ENCODE results near the gene SNAP47.

The SNAP47 gene

DNA sequence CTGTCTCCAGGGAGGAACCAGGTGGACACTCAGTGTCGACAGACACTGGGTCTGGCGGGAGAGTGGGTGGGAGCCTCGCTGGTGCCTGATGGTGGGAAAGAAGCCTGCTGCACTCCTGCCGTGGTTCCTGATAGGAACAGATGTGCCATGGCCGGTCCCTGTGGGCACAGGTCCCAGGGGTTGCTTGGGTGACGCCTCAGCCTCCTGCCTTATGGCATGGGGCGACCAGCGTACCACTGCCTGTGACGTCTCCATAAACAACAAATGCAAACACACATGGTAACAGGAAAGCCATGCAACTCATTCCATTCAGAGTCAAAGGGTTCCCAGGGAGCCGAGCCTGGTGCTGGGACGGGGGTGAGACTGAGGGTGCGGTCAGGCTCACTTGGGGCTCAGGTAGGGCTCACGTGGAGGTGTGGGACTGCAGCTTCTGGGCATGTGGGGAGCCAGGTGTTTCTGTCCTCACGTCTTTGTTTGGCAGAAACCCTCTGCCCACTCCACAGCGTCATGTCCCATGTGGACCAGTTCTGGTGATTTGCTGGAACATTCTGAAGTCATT, 34.8 kb downstream of the SNAP47 start:
- FAIRE-seq, result no peak
- TF ChIP-seq POLR2A (IDR thresholded peaks at IDR 0.05; ENCODE audit: low read depth, low read length) (no peak), POLR2AphosphoS5 (IDR thresholded peaks at IDR 0.05; ENCODE audit: low read depth, low read length) (no peak), POU2F2 (IDR thresholded peaks at IDR 0.05; ENCODE audit: low read depth, low read length) (no peak), SPI1 (IDR thresholded peaks at IDR 0.05; ENCODE audit: low read depth, low read length) (no peak), TAF1 (IDR thresholded peaks at IDR 0.05; ENCODE audit: low read depth, low read length) (no peak), PAX5 (IDR thresholded peaks at IDR 0.05; ENCODE audit: insufficient read depth, low read length, severe bottlenecking) (no peak)
- DNase-seq (ENCODE audit: insufficient read length, low spot score), result no peak

DNA sequence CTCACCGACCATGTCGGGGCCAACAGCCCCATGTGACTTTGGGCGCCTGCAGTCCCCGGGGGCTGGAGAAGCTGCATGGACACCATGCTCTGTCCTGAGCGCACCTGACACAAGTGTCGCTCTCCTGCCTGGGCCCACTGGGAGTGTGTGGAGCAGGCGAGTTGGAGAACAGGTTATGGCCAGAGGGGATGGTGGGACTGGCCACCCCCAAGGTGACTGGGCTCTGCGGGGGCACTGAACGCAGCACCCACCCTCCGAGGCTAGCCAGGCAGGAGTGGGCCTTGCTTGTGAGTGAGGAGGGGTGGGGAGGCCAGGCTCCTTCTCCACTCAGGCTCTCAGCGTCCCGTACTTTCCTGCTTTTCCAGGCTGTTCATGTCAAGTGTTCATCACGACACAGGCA, 35.6 kb downstream of the SNAP47 start:
- TF ChIP-seq SPI1 (IDR thresholded peaks at IDR 0.05; ENCODE audit: low read depth, low read length), result no peak
- TF ChIP-seq POU2F2 (IDR thresholded peaks at IDR 0.05; ENCODE audit: low read depth, low read length), result no peak
- TF ChIP-seq PAX5 (IDR thresholded peaks at IDR 0.05; ENCODE audit: insufficient read depth, low read length, severe bottlenecking), result no peak
- TF ChIP-seq POLR2AphosphoS5 (IDR thresholded peaks at IDR 0.05; ENCODE audit: low read depth, low read length), result no peak
- TF ChIP-seq POLR2A (IDR thresholded peaks at IDR 0.05; ENCODE audit: low read depth, low read length), result no peak
- TF ChIP-seq TAF1 (IDR thresholded peaks at IDR 0.05; ENCODE audit: low read depth, low read length), result no peak
- no peak for FAIRE-seq
- DNase-seq (ENCODE audit: insufficient read length, low spot score), result no peak

DNA sequence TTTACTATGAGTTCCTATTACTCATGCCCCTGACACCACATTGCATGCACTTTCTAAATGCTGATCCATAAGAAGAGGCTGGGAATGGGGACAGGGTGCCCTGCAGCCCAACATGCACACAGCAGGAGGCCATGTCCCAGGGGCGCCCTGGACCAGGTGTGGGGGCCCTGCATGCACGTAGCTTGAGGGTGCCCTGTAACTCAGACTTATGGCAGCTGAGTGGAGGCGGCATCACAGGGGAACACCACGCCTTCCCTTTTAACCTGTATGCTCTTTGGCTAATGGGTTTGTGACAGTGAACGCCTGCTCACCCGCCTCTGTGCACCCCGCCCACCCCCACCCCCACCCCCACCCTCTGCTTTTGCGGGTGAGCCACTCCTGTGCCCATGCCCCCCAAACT, 36.1 kb downstream of the SNAP47 start:
- TF ChIP-seq POLR2AphosphoS5 (IDR thresholded peaks at IDR 0.05; ENCODE audit: low read depth, low read length), result no peak
- no peak for TF ChIP-seq POLR2A (IDR thresholded peaks at IDR 0.05; ENCODE audit: low read depth, low read length)
- TF ChIP-seq PAX5 (IDR thresholded peaks at IDR 0.05; ENCODE audit: insufficient read depth, low read length, severe bottlenecking), result no peak
- no peak for TF ChIP-seq SPI1 (IDR thresholded peaks at IDR 0.05; ENCODE audit: low read depth, low read length)
- no peak for TF ChIP-seq POU2F2 (IDR thresholded peaks at IDR 0.05; ENCODE audit: low read depth, low read length)
- no peak for TF ChIP-seq TAF1 (IDR thresholded peaks at IDR 0.05; ENCODE audit: low read depth, low read length)
- FAIRE-seq (no peak), DNase-seq (ENCODE audit: insufficient read length, low spot score) (no peak)

DNA sequence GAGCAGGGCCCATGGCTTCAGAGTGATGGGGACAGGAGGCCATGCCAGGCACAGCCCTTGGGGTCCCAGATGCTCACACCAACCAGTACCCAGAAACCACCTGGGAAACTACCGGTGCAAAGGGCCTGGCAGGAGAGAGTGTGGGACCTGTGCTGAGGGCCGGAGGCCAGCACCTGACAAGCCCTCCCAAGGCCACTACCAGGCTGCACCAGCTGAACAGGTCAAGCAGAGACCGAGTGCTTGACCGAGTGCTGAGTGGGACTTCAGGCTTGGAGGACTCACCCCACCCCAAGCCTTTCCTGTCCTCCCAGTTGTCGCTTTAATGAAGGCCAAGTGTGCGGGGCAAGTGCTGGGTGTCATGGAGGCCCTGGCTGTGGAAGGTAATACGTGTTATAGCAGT, 36.5 kb downstream of the SNAP47 start:
- no peak for DNase-seq (ENCODE audit: insufficient read length, low spot score)
- no peak for FAIRE-seq
- TF ChIP-seq SPI1 (IDR thresholded peaks at IDR 0.05; ENCODE audit: low read depth, low read length), result no peak
- TF ChIP-seq POLR2A (IDR thresholded peaks at IDR 0.05; ENCODE audit: low read depth, low read length), result no peak
- no peak for TF ChIP-seq TAF1 (IDR thresholded peaks at IDR 0.05; ENCODE audit: low read depth, low read length)
- TF ChIP-seq POLR2AphosphoS5 (IDR thresholded peaks at IDR 0.05; ENCODE audit: low read depth, low read length), result no peak
- TF ChIP-seq POU2F2 (IDR thresholded peaks at IDR 0.05; ENCODE audit: low read depth, low read length), result no peak
- no peak for TF ChIP-seq PAX5 (IDR thresholded peaks at IDR 0.05; ENCODE audit: insufficient read depth, low read length, severe bottlenecking)

DNA sequence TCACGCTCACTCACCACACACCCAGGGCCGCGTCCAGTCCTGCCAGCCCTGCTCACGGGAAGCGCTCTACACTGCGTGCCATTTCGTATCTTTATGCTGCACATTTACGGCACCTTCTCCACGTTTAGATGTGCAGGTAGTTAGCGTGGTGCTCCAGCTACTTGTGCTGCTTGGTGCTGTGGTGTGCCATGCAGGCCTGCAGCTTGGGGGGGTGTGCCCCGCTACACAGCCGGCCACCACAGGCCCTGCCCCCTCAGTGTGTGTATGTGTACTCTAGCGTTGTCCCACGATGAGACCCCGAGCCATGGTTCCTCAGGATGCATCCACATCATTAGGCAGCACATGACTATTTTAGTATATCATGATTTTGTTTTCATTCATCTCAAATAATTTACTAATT, 38.3 kb downstream of the SNAP47 start:
- DNase-seq (ENCODE audit: insufficient read length, low spot score) (no peak), FAIRE-seq (no peak)
- TF ChIP-seq PAX5 (IDR thresholded peaks at IDR 0.05; ENCODE audit: insufficient read depth, low read length, severe bottlenecking) (no peak), TAF1 (IDR thresholded peaks at IDR 0.05; ENCODE audit: low read depth, low read length) (no peak), POLR2A (IDR thresholded peaks at IDR 0.05; ENCODE audit: low read depth, low read length) (no peak), POU2F2 (IDR thresholded peaks at IDR 0.05; ENCODE audit: low read depth, low read length) (no peak), POLR2AphosphoS5 (IDR thresholded peaks at IDR 0.05; ENCODE audit: low read depth, low read length) (no peak), SPI1 (IDR thresholded peaks at IDR 0.05; ENCODE audit: low read depth, low read length) (no peak)

DNA sequence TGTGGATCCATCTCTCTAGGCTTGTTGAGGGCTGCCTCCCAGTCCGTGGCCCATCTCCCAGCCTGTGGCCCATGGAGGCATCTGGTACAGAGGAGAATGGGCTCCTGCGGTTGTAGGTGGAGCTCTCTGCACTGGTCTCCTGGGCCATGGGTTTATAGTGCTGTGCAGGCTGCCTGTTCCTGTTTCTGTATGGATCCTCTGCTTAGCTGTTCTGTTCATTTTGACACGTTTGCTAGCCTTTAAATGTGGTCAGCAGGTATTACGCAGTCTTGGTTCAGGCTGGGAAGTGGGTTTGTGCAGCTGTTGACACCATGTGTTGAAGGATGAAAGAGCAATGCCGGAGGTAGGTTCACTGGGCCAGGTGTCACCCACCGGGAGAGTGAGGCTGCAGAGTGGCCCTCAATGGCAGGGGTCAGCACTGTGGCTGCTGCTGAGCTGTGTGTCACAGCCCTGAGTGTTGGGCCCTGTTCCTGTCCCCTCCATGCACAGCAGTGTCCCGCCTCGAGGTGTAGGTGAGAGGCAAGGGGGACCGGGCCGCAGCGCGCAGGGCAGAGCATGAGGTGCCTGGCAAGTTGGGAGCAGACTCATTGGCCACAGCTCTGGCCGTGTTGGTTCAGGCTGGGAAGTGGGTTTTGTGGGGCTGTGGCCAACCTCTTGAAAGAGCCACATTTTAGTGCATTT, 39.0 kb downstream of the SNAP47 start:
- DNase-seq (ENCODE audit: insufficient read length, low spot score) (no peak), FAIRE-seq (no peak)
- no peak for TF ChIP-seq POU2F2 (IDR thresholded peaks at IDR 0.05; ENCODE audit: low read depth, low read length)
- no peak for TF ChIP-seq POLR2AphosphoS5 (IDR thresholded peaks at IDR 0.05; ENCODE audit: low read depth, low read length)

DNA sequence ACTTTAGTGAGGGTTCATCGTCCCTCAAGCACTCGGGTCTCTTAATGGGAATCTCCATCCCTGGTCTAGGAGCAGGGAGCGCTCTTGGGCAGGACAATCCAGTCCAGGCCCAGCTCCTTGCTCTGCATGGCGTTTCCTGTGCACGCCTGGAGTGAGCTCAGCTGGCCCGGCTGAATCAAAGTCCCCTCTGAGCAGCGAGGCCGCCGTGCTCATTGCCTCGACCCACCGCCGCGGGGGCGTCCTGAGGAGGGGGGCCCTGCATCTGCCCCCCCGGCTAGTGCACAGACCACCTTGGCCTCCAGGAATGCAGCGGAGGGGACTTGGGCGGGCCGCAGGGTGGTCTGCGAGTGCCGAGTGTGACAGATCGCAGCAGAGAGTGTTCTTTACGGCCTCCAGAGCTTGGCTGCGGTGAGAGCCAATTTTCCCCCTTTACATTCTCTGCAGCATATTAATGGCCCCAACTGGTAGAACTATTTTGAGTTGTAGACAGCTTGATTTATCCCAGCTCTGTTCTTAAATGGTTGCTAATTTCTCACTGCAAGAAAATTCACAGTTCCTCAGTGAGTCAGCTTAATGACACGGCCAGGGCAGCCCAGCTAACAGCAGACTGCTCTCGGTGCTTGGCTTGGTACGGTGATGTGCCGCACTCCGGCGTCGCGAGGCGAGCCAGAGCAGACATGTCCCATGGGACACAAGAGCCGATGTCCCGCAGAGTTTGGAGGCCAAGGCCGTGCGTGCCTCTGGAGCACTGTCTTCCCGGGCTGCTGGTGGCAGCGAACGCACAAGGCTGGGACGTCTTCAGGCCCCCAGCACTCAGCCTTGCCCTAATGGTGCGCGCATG, 39.8 kb downstream of the SNAP47 start:
- no peak for FAIRE-seq
- TF ChIP-seq POLR2A (IDR thresholded peaks at IDR 0.05; ENCODE audit: low read depth, low read length) (no peak), POU2F2 (IDR thresholded peaks at IDR 0.05; ENCODE audit: low read depth, low read length) (no peak), TAF1 (IDR thresholded peaks at IDR 0.05; ENCODE audit: low read depth, low read length) (no peak), PAX5 (IDR thresholded peaks at IDR 0.05; ENCODE audit: insufficient read depth, low read length, severe bottlenecking) (no peak), SPI1 (IDR thresholded peaks at IDR 0.05; ENCODE audit: low read depth, low read length) (no peak), POLR2AphosphoS5 (IDR thresholded peaks at IDR 0.05; ENCODE audit: low read depth, low read length) (no peak)
- no peak for DNase-seq (ENCODE audit: insufficient read length, low spot score)

DNA sequence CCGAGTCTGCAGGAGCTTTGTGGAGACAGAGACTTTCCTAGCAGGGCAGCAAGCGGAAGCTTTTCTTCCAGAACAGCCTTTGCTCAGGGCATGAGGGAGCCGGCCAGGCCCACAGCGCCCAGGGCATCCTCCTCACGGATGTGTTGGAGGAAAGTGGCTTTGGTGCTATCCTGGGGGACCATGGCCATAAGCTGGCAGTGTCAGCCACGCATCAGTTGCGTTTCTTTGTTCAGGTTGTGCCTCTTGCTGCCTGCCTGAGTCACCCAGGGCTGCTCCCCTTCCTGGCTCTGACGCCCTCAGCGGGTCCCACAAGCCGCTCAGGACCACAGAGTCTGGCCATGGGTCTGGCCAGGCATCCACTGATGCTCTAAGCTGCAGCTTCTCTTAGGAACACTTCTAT, 40.6 kb downstream of the SNAP47 start:
- FAIRE-seq (no peak), DNase-seq (ENCODE audit: insufficient read length, low spot score) (no peak)
- TF ChIP-seq PAX5 (IDR thresholded peaks at IDR 0.05; ENCODE audit: insufficient read depth, low read length, severe bottlenecking) (no peak), POLR2A (IDR thresholded peaks at IDR 0.05; ENCODE audit: low read depth, low read length) (no peak), POLR2AphosphoS5 (IDR thresholded peaks at IDR 0.05; ENCODE audit: low read depth, low read length) (no peak), TAF1 (IDR thresholded peaks at IDR 0.05; ENCODE audit: low read depth, low read length) (no peak), SPI1 (IDR thresholded peaks at IDR 0.05; ENCODE audit: low read depth, low read length) (no peak), POU2F2 (IDR thresholded peaks at IDR 0.05; ENCODE audit: low read depth, low read length) (no peak)

DNA sequence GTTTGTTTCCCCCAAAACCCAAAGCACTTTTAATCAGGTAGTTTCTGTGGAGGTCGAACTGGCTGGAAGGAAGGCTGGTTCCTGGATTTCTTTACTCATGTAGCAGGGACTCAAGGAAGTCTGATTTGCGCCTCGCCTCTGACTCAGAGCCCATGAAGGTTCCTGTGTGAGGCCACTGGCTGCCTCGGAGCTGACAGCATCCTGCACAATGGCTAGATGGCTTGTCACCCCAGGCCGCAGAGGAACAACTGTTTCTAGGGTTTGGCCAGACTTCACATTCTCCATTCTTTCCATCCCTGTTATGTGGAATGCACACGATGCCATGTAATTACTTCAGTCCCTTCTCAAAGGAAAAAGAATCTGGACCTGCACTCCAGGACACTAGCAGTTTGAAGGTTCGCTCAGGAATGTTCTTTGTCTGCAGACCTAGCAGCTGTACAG, 41.1 kb downstream of the SNAP47 start:
- FAIRE-seq, result no peak

More for the DNA sequence above, 41.1 kb downstream of the SNAP47 start:
- no peak for TF ChIP-seq SPI1 (IDR thresholded peaks at IDR 0.05; ENCODE audit: low read depth, low read length)
- no peak for TF ChIP-seq PAX5 (IDR thresholded peaks at IDR 0.05; ENCODE audit: insufficient read depth, low read length, severe bottlenecking)
- TF ChIP-seq POU2F2 (IDR thresholded peaks at IDR 0.05; ENCODE audit: low read depth, low read length), result no peak
- TF ChIP-seq TAF1 (IDR thresholded peaks at IDR 0.05; ENCODE audit: low read depth, low read length), result no peak
- TF ChIP-seq POLR2AphosphoS5 (IDR thresholded peaks at IDR 0.05; ENCODE audit: low read depth, low read length), result no peak
- TF ChIP-seq POLR2A (IDR thresholded peaks at IDR 0.05; ENCODE audit: low read depth, low read length), result no peak
- DNase-seq (ENCODE audit: insufficient read length, low spot score), result no peak

Measured in GM12891 (cell line).